ENCODE results near the gene DACH2. TPM values are rescaled to one million over a fixed set of nuclear protein-coding genes. Genes with fewer than 3 reads are reported as not detected.

Gene DACH2
- total RNA-seq, 4 donors from 2014 or later: 0.26 to 8.6 (median 1.7) TPM; not detected in 1

DNA sequence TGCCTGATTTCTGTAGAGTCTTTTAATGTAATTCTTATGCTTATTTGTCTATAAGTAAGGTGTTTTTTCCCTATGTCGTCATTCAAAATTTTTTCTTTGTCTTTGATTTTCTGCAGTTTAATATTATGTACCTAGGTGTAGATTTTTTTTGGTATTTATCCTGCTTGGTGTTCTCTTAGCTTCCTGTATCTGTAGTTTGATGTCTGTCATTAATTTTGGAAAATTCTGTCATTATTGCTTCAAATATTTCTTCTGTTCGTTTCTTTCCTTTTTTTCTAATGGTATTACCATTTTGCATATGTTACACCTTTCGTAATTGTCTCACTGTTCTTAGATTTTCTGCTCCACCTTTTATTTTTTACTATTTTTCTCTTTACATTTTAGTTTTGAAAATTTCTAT, 696.9 kb downstream of the DACH2 start:
- H3K4me1 ChIP-seq: no peaks in the 10 kb centered on the region
- H3K36me3 ChIP-seq: peaks cover 0 to 2% of the 10 kb centered on the region in 2 donors
- TF ChIP-seq, protein P1, sequence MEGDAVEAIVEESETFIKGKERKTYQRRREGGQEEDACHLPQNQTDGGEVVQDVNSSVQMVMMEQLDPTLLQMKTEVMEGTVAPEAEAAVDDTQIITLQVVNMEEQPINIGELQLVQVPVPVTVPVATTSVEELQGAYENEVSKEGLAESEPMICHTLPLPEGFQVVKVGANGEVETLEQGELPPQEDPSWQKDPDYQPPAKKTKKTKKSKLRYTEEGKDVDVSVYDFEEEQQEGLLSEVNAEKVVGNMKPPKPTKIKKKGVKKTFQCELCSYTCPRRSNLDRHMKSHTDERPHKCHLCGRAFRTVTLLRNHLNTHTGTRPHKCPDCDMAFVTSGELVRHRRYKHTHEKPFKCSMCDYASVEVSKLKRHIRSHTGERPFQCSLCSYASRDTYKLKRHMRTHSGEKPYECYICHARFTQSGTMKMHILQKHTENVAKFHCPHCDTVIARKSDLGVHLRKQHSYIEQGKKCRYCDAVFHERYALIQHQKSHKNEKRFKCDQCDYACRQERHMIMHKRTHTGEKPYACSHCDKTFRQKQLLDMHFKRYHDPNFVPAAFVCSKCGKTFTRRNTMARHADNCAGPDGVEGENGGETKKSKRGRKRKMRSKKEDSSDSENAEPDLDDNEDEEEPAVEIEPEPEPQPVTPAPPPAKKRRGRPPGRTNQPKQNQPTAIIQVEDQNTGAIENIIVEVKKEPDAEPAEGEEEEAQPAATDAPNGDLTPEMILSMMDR (IDR thresholded peaks at IDR 0.05): no peak
- no peak for TF ChIP-seq POLR2A (IDR thresholded peaks at IDR 0.05)
- H3K27ac ChIP-seq: no peak overlapping the region
- no peaks in the 10 kb centered on the region for H3K27me3 ChIP-seq
- DNase-seq: no peak
- intact Hi-C loops (cut with DNase I; ENCODE audit: low total_unique reads): no loop called here
- no peaks in the 10 kb centered on the region for H3K9me3 ChIP-seq
- no peak overlapping the region for H3K4me3 ChIP-seq

Small RNA genes within 50 kb of the gene (small RNA-seq; reads per million reads assigned to genes)
- not detected for gene FCF1P9
- not detected for gene RF00026

Other genes starting within 250 kb of the DACH2 start
- 10 to 100 TPM; 21.3 to 53.8 (median 39.9) TPM for gene CHM, start 100.9 kb upstream of the DACH2 start, total RNA-seq